Stimulated activated CD4-positive, alpha-beta T cell treated with anti-CD3 and anti-CD28 coated beads, TNF-alpha, amount 100 ng/mL, for 24 hours (primary cell): ENCODE results near the gene AUTS2.

Experiments
- DNase-seq, 3 experiments: peaks; one replicate each; pipeline ENCODE4 v3.0.0-alpha.2; 2020; ENCODE audit warnings: low read depth in 3 of 3

Gene AUTS2

DNA sequence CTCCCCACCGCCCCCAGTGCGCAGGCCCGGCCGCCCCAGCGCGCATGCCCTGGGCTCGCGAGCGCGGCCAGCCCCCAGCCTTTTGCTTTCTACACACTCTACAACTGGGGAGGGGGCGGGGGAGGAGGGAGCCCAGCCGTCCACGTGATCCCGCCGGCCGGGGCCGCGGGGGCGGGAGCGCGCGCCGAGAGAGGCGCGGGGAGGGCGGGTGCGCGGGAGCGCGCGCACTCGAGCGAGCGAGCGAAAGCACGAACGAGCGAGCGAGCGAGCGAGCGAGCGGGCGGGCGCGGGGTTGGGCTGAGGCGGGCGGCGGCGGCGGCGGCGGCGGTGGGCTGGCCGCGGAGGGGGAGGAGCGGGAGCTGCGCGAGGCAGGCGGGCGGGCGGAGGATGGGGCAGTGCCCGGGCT, at the start of gene AUTS2:
AUTS2 (plus strand) TSS at position 395 of the 406 bp plus-strand sequence. CDS start 1,179 bp downstream, outside the sequence.
- peak in 2 of 3 experiments; percentile 19 to 43 for DNase-seq

DNA sequence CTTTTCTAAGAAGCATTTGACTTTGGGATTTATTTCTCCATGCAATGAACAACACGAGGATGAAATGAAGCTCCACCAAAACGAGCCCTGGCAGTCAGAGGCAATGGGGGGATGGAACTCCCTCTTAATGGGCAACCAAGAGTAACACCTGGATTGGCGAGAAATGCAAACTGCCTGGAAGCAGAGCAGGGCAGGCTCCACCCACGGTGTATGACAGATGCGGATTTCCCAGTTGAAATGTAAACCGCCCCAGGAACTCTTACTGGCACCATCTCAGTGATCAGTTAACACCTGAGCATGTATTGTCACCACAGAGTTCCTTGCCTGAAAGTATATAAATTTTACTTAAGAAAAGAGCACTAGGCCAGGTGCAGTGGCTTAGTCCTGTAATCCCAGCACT, 47.3 kb upstream of the AUTS2 start:
- no peak for DNase-seq

GRCh38 chr7:69553190-69553589, 45.1 kb upstream of the AUTS2 start:
- no peak for DNase-seq

GRCh38 chr7:69561266-69561960, 36.9 kb upstream of the AUTS2 start:
- DNase-seq, result no peak

GRCh38 chr7:69564454-69565417, 33.5 kb upstream of the AUTS2 start:
- DNase-seq, result no peak

DNA sequence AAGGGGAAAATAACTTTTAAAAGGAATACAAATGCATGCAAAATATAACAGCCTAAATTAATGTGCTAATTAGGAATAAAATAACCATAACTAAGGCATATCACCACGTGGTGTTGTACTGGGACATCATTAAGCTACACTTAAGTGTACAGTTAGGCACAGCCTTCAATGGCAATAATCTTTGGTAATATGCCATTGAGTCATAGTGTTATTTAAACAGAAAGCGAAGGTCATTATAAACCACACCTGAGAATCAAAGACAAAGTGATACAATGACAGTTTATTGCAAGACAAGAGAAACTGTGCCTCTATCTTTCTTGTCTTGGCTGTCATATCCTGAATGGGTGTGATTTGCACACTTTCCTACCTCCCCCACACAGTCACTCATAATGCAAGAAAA, 30.5 kb upstream of the AUTS2 start:
- no peak for DNase-seq

DNA sequence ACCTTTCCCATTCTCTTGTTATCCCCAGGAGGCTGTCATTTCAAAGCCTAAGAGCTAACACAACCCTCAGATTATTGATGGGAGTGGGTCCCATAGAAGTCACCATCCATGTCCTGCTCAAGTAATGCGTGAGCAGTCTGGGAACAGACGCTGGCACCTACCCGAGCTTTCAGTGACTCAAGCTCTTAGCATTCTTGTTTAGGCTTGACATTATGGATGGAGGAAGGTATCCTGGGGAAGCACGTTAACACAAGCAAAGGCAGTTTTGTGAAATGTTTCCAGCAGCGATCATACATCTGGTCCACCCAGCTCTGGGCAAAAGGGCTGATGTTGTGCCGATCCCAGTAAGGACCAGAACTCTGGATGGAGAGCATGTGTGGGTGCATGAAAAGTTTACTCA, 30.0 kb upstream of the AUTS2 start:
- no peak for DNase-seq

GRCh38 chr7:69575651-69576050, 22.6 kb upstream of the AUTS2 start:
- no peak for DNase-seq

- no peak for DNase-seq
Observed at GRCh38 chr7:69577221-69577620, 21.1 kb upstream of the AUTS2 start.

DNA sequence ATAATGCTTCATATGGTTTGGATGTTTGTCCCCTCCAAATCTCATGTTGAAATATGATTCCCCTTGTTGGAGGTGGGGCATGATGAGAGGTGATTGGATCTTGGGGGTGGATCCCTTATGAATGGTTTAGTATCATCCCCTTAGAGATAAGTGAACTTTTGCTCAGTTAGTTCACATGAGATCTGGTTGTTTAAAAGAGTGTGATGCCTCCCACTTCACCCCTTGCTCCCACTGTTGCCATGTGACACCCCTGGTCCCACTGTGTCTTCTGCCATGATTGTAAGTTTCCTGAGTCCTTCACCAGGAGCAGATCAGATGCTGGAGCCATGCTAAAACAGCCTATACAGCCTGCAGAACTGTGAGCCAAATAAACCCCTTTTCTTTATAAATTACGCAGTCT, 13.1 kb upstream of the AUTS2 start:
- no peak for DNase-seq

DNA sequence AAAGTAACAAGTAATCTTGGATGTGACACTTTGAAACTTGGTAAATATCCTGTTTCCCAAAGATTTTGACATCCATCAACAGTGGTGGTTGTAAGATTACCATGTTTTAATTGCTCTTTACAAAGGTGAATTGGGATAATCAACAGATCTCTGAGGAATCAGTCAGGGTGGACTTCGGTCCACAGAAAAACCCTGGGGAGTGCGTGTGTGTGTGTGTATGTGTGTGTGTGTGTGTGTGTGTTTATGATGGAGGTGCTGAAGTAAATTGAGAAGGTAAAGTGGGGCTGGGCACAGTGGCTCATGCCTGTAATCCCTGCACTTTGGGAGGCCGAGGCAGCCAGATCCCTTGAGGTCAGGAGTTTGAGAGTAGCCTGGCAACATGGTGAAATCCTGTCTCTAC, 12.0 kb upstream of the AUTS2 start:
- no peak for DNase-seq

DNA sequence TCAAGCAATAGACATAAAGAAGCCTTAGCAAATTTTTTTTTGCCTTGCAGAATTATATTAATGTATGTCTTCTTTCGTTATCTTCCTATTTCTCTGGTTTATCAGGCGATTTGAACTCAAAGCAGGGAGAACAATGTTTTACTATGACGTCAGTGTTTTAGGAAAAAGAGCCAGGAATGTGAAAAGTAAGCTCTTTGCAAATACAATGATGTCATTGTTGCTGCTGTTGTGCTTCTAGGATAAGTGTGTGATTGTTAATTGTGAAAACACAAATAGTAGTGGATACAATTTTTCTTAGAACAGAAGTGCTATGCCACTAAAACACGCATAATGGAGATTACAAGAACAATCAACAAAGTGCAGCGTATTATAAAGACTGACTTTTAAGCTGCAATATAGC, 9.5 kb upstream of the AUTS2 start:
- no peak for DNase-seq

DNA sequence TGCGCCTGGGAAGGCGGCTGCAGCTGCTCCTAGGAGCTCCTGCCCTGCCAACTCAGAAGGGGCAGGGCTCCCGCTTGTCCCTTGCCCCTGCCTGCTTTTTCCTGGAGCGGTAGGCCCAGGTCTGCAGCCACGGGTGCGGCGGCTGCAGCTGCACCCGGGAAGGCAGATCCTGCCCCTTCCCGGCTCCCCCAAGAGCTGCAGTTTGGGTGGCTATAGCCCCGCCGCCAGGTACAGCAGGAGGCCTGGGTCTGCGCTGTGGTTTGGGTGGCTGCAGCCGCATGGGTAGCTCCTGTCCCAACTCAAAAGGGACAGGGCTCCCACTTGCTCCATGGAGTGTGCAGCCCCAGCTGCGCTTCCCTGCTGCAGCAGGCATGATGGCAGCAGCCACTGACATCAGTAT, 6.5 kb upstream of the AUTS2 start:
- DNase-seq, result no peak

GRCh38 chr7:69593511-69593910, 4.8 kb upstream of the AUTS2 start:
- DNase-seq, result no peak

DNA sequence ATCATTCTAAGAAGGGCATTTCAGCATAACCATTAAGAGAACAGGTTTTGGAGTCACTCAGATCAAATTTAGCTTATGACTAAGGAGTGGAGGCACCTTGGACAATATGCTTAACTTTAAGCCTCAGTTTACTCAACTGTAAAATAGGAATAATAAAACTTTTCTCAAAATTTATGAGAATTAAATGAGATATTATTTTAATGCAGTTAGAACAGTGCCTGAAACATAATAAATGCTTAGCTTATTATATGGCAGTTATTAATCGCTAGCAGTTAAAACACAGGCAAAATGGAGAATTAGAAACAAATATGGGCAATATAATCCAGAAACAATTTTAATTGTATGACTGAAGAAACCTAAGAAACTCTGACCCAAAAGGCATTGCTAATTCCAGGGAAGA, 2.9 kb upstream of the AUTS2 start:
- DNase-seq, result no peak

GRCh38 chr7:69596056-69596455, 2.2 kb upstream of the AUTS2 start:
- DNase-seq, result no peak

DNA sequence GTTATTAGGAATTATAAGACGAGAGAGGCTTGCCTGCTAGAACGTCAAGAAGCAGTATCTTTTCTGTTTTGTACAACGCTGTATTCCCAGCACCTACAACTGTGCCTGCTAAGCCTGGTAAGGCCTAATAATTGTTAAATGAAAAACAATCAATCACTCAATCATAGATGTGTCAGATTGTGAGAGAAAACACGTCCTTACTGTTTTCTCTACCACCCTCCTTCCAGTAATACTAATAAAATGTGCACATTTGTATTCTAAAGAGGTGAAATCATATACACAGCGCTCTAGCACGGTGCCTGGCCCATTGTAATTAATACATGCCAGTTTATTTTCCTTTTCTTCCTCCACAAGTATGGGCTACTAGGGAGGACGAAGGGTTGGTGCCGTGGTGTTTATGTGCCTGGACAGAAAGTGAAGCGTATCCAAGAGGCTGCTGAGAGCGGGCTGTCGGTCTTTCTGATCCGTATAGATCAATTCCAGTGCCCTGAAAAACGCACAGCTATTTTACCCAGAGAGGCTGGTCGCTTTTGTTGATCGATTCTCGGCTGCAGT, 1.5 kb upstream of the AUTS2 start:
- DNase-seq, result no peak

DNA sequence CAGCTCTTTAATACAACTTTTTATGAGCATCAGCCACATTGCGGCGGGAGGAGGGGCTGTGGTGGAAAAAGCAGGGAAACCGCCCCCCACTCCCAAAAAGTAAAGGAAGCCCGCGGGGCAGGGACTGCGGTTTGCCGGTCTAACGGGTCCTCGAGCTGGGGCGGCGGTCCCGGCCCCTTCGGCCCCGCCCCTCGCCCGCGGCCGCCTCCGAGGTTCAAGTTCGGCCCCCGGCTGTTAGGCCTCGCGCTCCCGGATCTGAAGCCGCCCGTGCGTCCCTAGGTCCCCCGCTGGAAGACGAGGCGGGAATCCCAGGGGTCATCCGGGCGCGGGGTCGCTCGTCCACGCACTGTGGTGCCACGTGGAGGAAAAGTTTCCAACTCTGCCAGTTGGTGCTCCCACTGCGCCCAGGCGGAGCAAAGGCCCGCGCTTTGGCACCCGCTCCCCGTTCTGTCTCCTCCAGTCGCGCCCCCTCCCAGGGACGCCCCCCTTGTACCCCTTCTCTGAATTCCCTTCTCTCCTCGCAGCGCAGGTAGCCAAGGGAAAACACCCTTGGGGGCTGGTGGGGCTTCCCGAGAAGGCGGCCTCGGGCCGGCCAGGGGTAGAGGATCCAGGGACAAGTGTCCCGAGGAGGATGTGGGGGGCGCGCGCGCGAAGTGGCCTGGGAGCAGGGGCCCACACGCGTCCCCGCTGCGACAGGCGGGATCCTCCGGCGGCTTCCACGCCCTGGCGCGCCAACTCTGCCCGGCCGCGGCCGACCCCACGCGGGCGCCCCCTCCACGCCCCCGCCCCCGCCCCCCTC, 798 bp upstream of the AUTS2 start:
- no peak for DNase-seq

- no peak for DNase-seq
Observed at GRCh38 chr7:69598487-69599285, 411 bp downstream of the AUTS2 start.

DNA sequence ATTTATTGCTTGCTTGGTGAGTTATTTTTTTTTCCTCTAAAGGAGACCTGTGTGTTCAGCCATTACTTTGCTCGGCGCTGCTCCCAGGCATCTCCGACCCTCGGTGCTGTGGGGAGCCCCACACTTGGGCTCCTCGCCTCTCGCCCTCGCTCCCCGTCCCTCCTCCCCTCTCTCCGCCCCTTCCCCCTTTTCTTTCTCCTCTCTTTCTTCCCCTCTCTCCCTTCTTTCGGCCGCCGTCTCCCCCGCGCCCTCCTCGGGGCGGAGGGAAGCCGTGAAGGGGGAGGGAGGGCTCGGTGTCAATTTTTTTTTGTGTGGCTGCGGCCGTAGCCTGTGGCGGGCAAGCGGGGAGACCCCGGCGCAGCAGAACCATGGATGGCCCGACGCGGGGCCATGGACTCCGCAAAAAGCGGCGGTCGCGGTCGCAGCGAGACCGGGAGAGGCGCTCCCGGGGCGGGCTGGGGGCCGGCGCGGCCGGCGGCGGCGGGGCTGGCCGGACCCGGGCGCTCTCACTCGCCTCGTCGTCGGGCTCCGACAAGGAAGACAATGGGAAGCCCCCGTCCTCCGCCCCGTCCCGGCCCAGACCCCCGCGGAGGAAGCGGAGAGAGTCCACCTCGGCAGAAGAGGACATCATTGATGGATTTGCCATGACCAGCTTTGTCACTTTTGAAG, 1.1 kb downstream of the AUTS2 start:
- DNase-seq, result no peak
